Measurements from ENCODE around the gene SIVA1. TPM values are rescaled to one million over a fixed set of nuclear protein-coding genes. Genes with fewer than 3 reads are reported as not detected.
A peak's percentile ranks its signal among the peaks of the same experiment; 100 is the strongest.

SIVA1 gene
- total RNA-seq, 2 donors from 2014 or later = 82.5 to 87.3 TPM

DNA sequence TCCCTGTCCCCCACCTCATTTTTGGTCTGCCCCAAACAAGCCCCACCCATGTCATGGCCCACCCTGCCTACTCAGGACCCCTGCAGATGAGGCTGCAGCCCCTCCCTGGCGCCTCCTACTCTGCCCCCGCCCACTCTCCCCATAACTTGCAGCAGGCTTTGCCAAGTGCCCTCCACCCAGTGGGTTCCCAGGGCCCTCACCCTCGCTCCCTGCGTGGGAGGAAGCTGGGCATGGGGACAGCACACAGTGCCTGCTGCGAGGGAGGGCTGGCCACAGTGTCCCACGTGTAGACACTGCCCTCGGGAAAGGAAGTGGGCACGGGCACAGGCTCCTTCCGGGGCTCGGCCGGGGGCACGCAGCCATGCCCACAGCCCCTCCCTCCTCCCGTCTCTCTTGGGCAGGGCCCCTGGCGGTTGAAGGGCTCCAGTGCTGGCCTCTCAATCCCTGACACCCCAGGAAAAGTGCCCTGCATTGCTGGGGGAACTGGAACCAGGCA is 33.2 kb downstream of the SIVA1 start:
- H3K27me3 Mint-ChIP-seq (ENCODE audit: insufficient read depth) = no peaks in the 10 kb centered on the region

GRCh38 chr14:104786726-104787675 is 34.1 kb downstream of the SIVA1 start:
- H3K27me3 Mint-ChIP-seq (ENCODE audit: insufficient read depth) = no peaks in the 10 kb centered on the region
- H3K4me3 Mint-ChIP-seq = no peak overlapping the region
- no peak overlapping the region for H3K9ac ChIP-seq (ENCODE audit: extremely low read depth, low read length, poor library complexity, severe bottlenecking)
- H3K9me3 ChIP-seq (ENCODE audit: control insufficient read depth, low read length) = no peaks in the 10 kb centered on the region
- no peak overlapping the region for H3K4me3 ChIP-seq (ENCODE audit: low read length)
- no peak for TF ChIP-seq CTCF (conservative IDR thresholded peaks at IDR 0.05)
- no peaks in the 10 kb centered on the region for H3K4me1 Mint-ChIP-seq
- no peak overlapping the region for H3K27ac ChIP-seq (ENCODE audit: low read depth, low read length)
- WGBS, 2 experiments (ENCODE audit: insufficient coverage in 1 of 2, insufficient read length in 1 of 2) = 94 to 95% methylated on average over 13 to 30 of the region's 30 CpGs
- H3K4me1 ChIP-seq (ENCODE audit: control insufficient read depth, insufficient read depth, low read length) = no peaks in the 10 kb centered on the region
- no peak overlapping the region for H3K27ac Mint-ChIP-seq
- peaks cover 8% of the 10 kb centered on the region for H3K36me3 Mint-ChIP-seq (ENCODE audit: low read depth)
- no peaks in the 10 kb centered on the region for H3K27me3 ChIP-seq (ENCODE audit: control insufficient read depth, insufficient read depth, low read length, poor library complexity, severe bottlenecking)
- H3K9me3 Mint-ChIP-seq = no peaks in the 10 kb centered on the region
- DNase-seq = no peak
- peaks cover 4% of the 10 kb centered on the region for H3K36me3 ChIP-seq (ENCODE audit: control insufficient read depth, insufficient read depth, low read length)

More for the DNA sequence above, 33.2 kb downstream of the SIVA1 start:
- DNase-seq = no peak
- no peaks in the 10 kb centered on the region for H3K27me3 ChIP-seq (ENCODE audit: control insufficient read depth, insufficient read depth, low read length, poor library complexity, severe bottlenecking)
- TF ChIP-seq CTCF (conservative IDR thresholded peaks at IDR 0.05) = no peak
- peaks cover 6% of the 10 kb centered on the region for H3K36me3 ChIP-seq (ENCODE audit: control insufficient read depth, insufficient read depth, low read length)
- H3K9me3 Mint-ChIP-seq = no peaks in the 10 kb centered on the region
- WGBS, 2 experiments (ENCODE audit: insufficient coverage in 1 of 2, insufficient read length in 1 of 2) = 92 to 95% methylated on average over 8 to 12 of the region's 14 CpGs
- H3K27ac Mint-ChIP-seq = no peak overlapping the region
- H3K9ac ChIP-seq (ENCODE audit: extremely low read depth, low read length, poor library complexity, severe bottlenecking) = no peak overlapping the region
- no peaks in the 10 kb centered on the region for H3K9me3 ChIP-seq (ENCODE audit: control insufficient read depth, low read length)
- peaks cover 4% of the 10 kb centered on the region for H3K36me3 Mint-ChIP-seq (ENCODE audit: low read depth)
- H3K4me1 ChIP-seq (ENCODE audit: control insufficient read depth, insufficient read depth, low read length) = no peaks in the 10 kb centered on the region
- H3K4me3 ChIP-seq (ENCODE audit: low read length) = no peak overlapping the region
- no peaks in the 10 kb centered on the region for H3K4me1 Mint-ChIP-seq
- H3K27ac ChIP-seq (ENCODE audit: low read depth, low read length) = no peak overlapping the region
- no peak overlapping the region for H3K4me3 Mint-ChIP-seq

DNA sequence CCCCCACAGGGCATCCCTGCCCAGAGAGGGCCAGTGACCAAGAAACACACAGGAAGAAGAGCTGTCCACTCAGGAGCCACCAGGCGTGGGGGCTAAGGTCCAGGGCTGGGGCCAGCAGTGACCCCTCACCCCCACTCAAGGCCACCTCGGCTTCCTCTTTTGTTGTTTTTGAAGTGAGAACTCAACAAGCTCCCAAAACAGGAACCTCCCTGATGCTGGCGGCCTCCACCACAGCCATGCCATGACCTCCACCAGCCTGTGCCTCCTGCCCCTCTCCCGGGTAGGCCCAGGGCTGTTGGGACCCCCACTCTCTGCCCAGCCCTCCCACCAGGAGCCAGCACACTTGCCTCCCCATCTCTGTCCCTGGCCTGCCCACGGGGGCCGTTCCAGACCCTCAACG is 34.8 kb downstream of the SIVA1 start:
- H3K4me3 Mint-ChIP-seq = no peak overlapping the region
- H3K9me3 Mint-ChIP-seq = no peaks in the 10 kb centered on the region
- H3K27me3 Mint-ChIP-seq (ENCODE audit: insufficient read depth) = no peaks in the 10 kb centered on the region
- WGBS, 2 experiments (ENCODE audit: insufficient coverage in 1 of 2, insufficient read length in 1 of 2) = 90 to 94% methylated on average over 4 to 7 of the region's 7 CpGs
- Histone ChIP-seq H3K9me3 (ENCODE audit: control insufficient read depth, low read length) (no peaks in the 10 kb centered on the region), H3K4me1 (ENCODE audit: control insufficient read depth, insufficient read depth, low read length) (no peaks in the 10 kb centered on the region), H3K4me3 (ENCODE audit: low read length) (no peak overlapping the region), H3K36me3 (ENCODE audit: control insufficient read depth, insufficient read depth, low read length) (peaks cover 4% of the 10 kb centered on the region), H3K9ac (ENCODE audit: extremely low read depth, low read length, poor library complexity, severe bottlenecking) (no peak overlapping the region), H3K27me3 (ENCODE audit: control insufficient read depth, insufficient read depth, low read length, poor library complexity, severe bottlenecking) (no peaks in the 10 kb centered on the region), H3K27ac (ENCODE audit: low read depth, low read length) (peak overlapping the region; percentile 44)
- TF ChIP-seq CTCF (conservative IDR thresholded peaks at IDR 0.05) = no peak
- DNase-seq = no peak
- peaks cover 8% of the 10 kb centered on the region for H3K36me3 Mint-ChIP-seq (ENCODE audit: low read depth)
- no peak overlapping the region for H3K27ac Mint-ChIP-seq
- no peaks in the 10 kb centered on the region for H3K4me1 Mint-ChIP-seq

Data from endodermal cell (in vitro differentiated cells).